ENCODE data around the gene PRDM12. TPM values are rescaled to one million over a fixed set of nuclear protein-coding genes. Genes with fewer than 3 reads are reported as not detected.

The PRDM12 gene
- total RNA-seq, 1 donor from 2014 or later = not detected

GRCh38 chr9:130720762-130721161 is 56.4 kb downstream of the PRDM12 start:
- no peak for DNase-seq (ENCODE audit: low read depth)

DNA sequence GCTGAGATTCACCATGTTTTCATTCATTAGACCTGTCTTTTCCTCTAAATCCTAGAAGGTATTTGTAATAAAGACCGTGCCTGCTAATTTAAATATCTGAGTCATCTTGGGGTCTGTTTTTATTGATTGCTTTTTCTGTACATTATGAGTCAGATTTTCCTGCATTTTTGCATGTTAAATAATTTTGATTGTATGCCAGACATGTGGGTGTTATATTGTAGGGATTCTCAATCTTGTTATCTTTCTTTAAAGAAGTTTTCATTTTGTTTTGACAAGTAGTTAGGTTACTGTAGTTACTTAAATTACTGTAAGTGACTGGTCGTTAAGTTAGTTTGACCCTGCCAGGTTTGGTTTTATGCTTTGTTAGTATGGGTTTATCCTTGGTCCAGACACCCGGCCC is 64.3 kb downstream of the PRDM12 start:
- peak; percentile 57 for DNase-seq (ENCODE audit: low read depth)

GRCh38 chr9:130729145-130729544 is 64.8 kb downstream of the PRDM12 start:
- no peak for DNase-seq (ENCODE audit: low read depth)

DNA sequence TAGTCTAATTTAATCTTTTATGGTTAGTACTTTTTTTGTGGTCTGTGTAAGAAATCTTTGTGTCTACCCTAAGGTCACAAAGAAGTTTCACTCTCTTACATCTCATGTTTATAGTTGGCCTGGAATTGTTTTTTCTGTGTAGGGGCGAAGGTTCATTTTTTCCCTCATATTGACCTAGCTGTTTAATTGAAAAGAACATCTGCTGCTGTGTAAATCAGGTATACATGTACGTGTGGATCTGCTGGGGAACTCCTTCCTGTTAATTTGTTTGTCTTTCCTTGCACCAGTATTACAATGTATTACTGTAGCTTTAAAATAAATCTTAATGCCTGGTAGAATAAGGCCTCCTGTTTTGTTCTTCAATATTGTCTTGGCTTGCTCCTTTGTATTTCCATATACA is 67.0 kb downstream of the PRDM12 start:
- DNase-seq (ENCODE audit: low read depth) = no peak

GRCh38 chr9:130732136-130732535 is 67.7 kb downstream of the PRDM12 start:
- no peak for DNase-seq (ENCODE audit: low read depth)

Other genes with a start within 250 kb of the PRDM12 start
- gene ASS1, start 219.6 kb upstream of the PRDM12 start, total RNA-seq = 64.6 and 82.5 TPM in 2 replicates
- gene FUBP3, start 85.0 kb upstream of the PRDM12 start, total RNA-seq = 37.2 and 49.9 TPM in 2 replicates
- 23.8 and 37.2 TPM in 2 replicates for gene EXOSC2, start 29.2 kb downstream of the PRDM12 start, total RNA-seq
- 42.4 and 94.1 TPM in 2 replicates for gene ABL1, start 170.7 kb downstream of the PRDM12 start, total RNA-seq
- gene QRFP, start 232.2 kb downstream of the PRDM12 start, total RNA-seq = not detected in 2 replicates

Measured in renal cortical epithelial cell (primary cell).